ENCODE measurements around the gene MBTD1. TPM values are rescaled to one million over a fixed set of nuclear protein-coding genes. Genes with fewer than 3 reads are reported as not detected.
A peak's percentile ranks its signal among the peaks of the same experiment; 100 is the strongest.

The MBTD1 gene
- total and polyA plus RNA-seq, 2 donors, result 19.2 to 19.5 TPM

GRCh38 chr17:51258756-51259563, 889 bp downstream of the MBTD1 start:
- Histone ChIP-seq H3K36me3 (ENCODE audit: control insufficient read depth in 2 of 2, insufficient read depth in 2 of 2, low read length in 1 of 2) (peaks cover 3 to 26% of the 10 kb centered on the region in 2 donors), H3K4me1 (ENCODE audit: control insufficient read depth in 2 of 2, insufficient read depth in 2 of 2, low read length in 2 of 2) (peaks cover 27 to 28% of the 10 kb centered on the region in 2 donors), H3K27ac (ENCODE audit: low read depth in 1 of 2, low read length in 1 of 2) (peak overlapping the region; percentile 98 to 100), H3K9me3 (ENCODE audit: control insufficient read depth in 2 of 2, insufficient read depth in 1 of 2, low read length in 1 of 2) (no peaks in the 10 kb centered on the region), H3K27me3 (ENCODE audit: control insufficient read depth in 2 of 2, insufficient read depth in 1 of 2, low read length in 1 of 2) (no peaks in the 10 kb centered on the region), H3K4me3 (ENCODE audit: low read length in 2 of 2) (peak overlapping the region; percentile 84 to 95)
- DNase-seq (ENCODE audit: low read depth in 6 of 9, low spot score in 9 of 9), result peak in 4 of 9 donors; percentile 1 to 31 (median 15)
- 5% methylated on average over 18 of the region's 18 CpGs for WGBS

GRCh38 chr17:51257150-51258081, 2.4 kb downstream of the MBTD1 start:
- H3K9me3 ChIP-seq (ENCODE audit: control insufficient read depth in 2 of 2, insufficient read depth in 1 of 2, low read length in 1 of 2), result no peaks in the 10 kb centered on the region
- peaks cover 3 to 26% of the 10 kb centered on the region in 2 donors for H3K36me3 ChIP-seq (ENCODE audit: control insufficient read depth in 2 of 2, insufficient read depth in 2 of 2, low read length in 1 of 2)
- H3K4me3 ChIP-seq (ENCODE audit: low read length in 2 of 2), result no peak overlapping the region
- no peaks in the 10 kb centered on the region for H3K27me3 ChIP-seq (ENCODE audit: control insufficient read depth in 2 of 2, insufficient read depth in 1 of 2, low read length in 1 of 2)
- H3K27ac ChIP-seq (ENCODE audit: low read depth in 1 of 2, low read length in 1 of 2), result no peak overlapping the region
- no peak for DNase-seq (ENCODE audit: low read depth in 6 of 9, low spot score in 9 of 9)
- peaks cover 22 to 25% of the 10 kb centered on the region in 2 donors for H3K4me1 ChIP-seq (ENCODE audit: control insufficient read depth in 2 of 2, insufficient read depth in 2 of 2, low read length in 2 of 2)
- WGBS, result 95% methylated on average over 3 of the region's 3 CpGs

GRCh38 chr17:51256101-51256500, 3.7 kb downstream of the MBTD1 start:
- Histone ChIP-seq H3K4me1 (ENCODE audit: control insufficient read depth in 2 of 2, insufficient read depth in 2 of 2, low read length in 2 of 2) (peaks cover 11 to 12% of the 10 kb centered on the region in 2 donors), H3K36me3 (ENCODE audit: control insufficient read depth in 2 of 2, insufficient read depth in 2 of 2, low read length in 1 of 2) (peaks cover 3 to 30% of the 10 kb centered on the region in 2 donors), H3K4me3 (ENCODE audit: low read length in 2 of 2) (no peak overlapping the region), H3K27me3 (ENCODE audit: control insufficient read depth in 2 of 2, insufficient read depth in 1 of 2, low read length in 1 of 2) (no peaks in the 10 kb centered on the region), H3K27ac (ENCODE audit: low read depth in 1 of 2, low read length in 1 of 2) (no peak overlapping the region), H3K9me3 (ENCODE audit: control insufficient read depth in 2 of 2, insufficient read depth in 1 of 2, low read length in 1 of 2) (no peaks in the 10 kb centered on the region)
- DNase-seq (ENCODE audit: low read depth in 6 of 9, low spot score in 9 of 9), result no peak
- WGBS, result 99% methylated on average over 3 of the region's 3 CpGs

- Histone ChIP-seq H3K9me3 (ENCODE audit: control insufficient read depth in 2 of 2, insufficient read depth in 1 of 2, low read length in 1 of 2) (no peaks in the 10 kb centered on the region), H3K4me1 (ENCODE audit: control insufficient read depth in 2 of 2, insufficient read depth in 2 of 2, low read length in 2 of 2) (peaks cover 10 to 12% of the 10 kb centered on the region in 2 donors), H3K36me3 (ENCODE audit: control insufficient read depth in 2 of 2, insufficient read depth in 2 of 2, low read length in 1 of 2) (peaks cover 3 to 30% of the 10 kb centered on the region in 2 donors), H3K27me3 (ENCODE audit: control insufficient read depth in 2 of 2, insufficient read depth in 1 of 2, low read length in 1 of 2) (no peaks in the 10 kb centered on the region), H3K27ac (ENCODE audit: low read depth in 1 of 2, low read length in 1 of 2) (no peak overlapping the region), H3K4me3 (ENCODE audit: low read length in 2 of 2) (no peak overlapping the region)
- WGBS, result 97% methylated on average over 6 of the region's 6 CpGs
- DNase-seq (ENCODE audit: low read depth in 6 of 9, low spot score in 9 of 9), result no peak
Measured at GRCh38 chr17:51255673-51256072, 4.2 kb downstream of the MBTD1 start.

- H3K36me3 ChIP-seq (ENCODE audit: control insufficient read depth in 2 of 2, insufficient read depth in 2 of 2, low read length in 1 of 2), result peaks cover 4 to 26% of the 10 kb centered on the region in 2 donors
Measured at GRCh38 chr17:51251010-51251409, 8.8 kb downstream of the MBTD1 start.

GRCh38 chr17:51250314-51250840, 9.5 kb downstream of the MBTD1 start:
- no peak for DNase-seq (ENCODE audit: low read depth in 6 of 9, low spot score in 9 of 9)
- H3K36me3 ChIP-seq (ENCODE audit: control insufficient read depth in 2 of 2, insufficient read depth in 2 of 2, low read length in 1 of 2), result peaks cover 4 to 21% of the 10 kb centered on the region in 2 donors

More at GRCh38 chr17:51251010-51251409, 8.8 kb downstream of the MBTD1 start:
- H3K4me1 ChIP-seq (ENCODE audit: control insufficient read depth in 2 of 2, insufficient read depth in 2 of 2, low read length in 2 of 2), result peaks cover 0 to under 1% of the 10 kb centered on the region in 2 donors
- DNase-seq (ENCODE audit: low read depth in 6 of 9, low spot score in 9 of 9), result no peak
- H3K27me3 ChIP-seq (ENCODE audit: control insufficient read depth in 2 of 2, insufficient read depth in 1 of 2, low read length in 1 of 2), result no peaks in the 10 kb centered on the region
- H3K27ac ChIP-seq (ENCODE audit: low read depth in 1 of 2, low read length in 1 of 2), result no peak overlapping the region
- H3K4me3 ChIP-seq (ENCODE audit: low read length in 2 of 2), result no peak overlapping the region
- H3K9me3 ChIP-seq (ENCODE audit: control insufficient read depth in 2 of 2, insufficient read depth in 1 of 2, low read length in 1 of 2), result no peaks in the 10 kb centered on the region

GRCh38 chr17:51245535-51245934, 14.3 kb downstream of the MBTD1 start:
- no peaks in the 10 kb centered on the region for H3K27me3 ChIP-seq (ENCODE audit: control insufficient read depth in 2 of 2, insufficient read depth in 1 of 2, low read length in 1 of 2)
- no peaks in the 10 kb centered on the region for H3K4me1 ChIP-seq (ENCODE audit: control insufficient read depth in 2 of 2, insufficient read depth in 2 of 2, low read length in 2 of 2)
- no peak for DNase-seq (ENCODE audit: low read depth in 6 of 9, low spot score in 9 of 9)
- 99% methylated on average over 1 of the region's 1 CpG for WGBS
- H3K9me3 ChIP-seq (ENCODE audit: control insufficient read depth in 2 of 2, insufficient read depth in 1 of 2, low read length in 1 of 2), result no peaks in the 10 kb centered on the region
- no peak overlapping the region for H3K27ac ChIP-seq (ENCODE audit: low read depth in 1 of 2, low read length in 1 of 2)
- H3K4me3 ChIP-seq (ENCODE audit: low read length in 2 of 2), result no peak overlapping the region
- H3K36me3 ChIP-seq (ENCODE audit: control insufficient read depth in 2 of 2, insufficient read depth in 2 of 2, low read length in 1 of 2), result peaks cover 4 to 5% of the 10 kb centered on the region in 2 donors

More at GRCh38 chr17:51250314-51250840, 9.5 kb downstream of the MBTD1 start:
- Histone ChIP-seq H3K9me3 (ENCODE audit: control insufficient read depth in 2 of 2, insufficient read depth in 1 of 2, low read length in 1 of 2) (no peaks in the 10 kb centered on the region), H3K27me3 (ENCODE audit: control insufficient read depth in 2 of 2, insufficient read depth in 1 of 2, low read length in 1 of 2) (no peaks in the 10 kb centered on the region), H3K4me1 (ENCODE audit: control insufficient read depth in 2 of 2, insufficient read depth in 2 of 2, low read length in 2 of 2) (no peaks in the 10 kb centered on the region), H3K4me3 (ENCODE audit: low read length in 2 of 2) (no peak overlapping the region), H3K27ac (ENCODE audit: low read depth in 1 of 2, low read length in 1 of 2) (no peak overlapping the region)
- 98% methylated on average over 3 of the region's 3 CpGs for WGBS

- Histone ChIP-seq H3K4me1 (ENCODE audit: control insufficient read depth in 2 of 2, insufficient read depth in 2 of 2, low read length in 2 of 2) (no peaks in the 10 kb centered on the region), H3K27ac (ENCODE audit: low read depth in 1 of 2, low read length in 1 of 2) (no peak overlapping the region), H3K36me3 (ENCODE audit: control insufficient read depth in 2 of 2, insufficient read depth in 2 of 2, low read length in 1 of 2) (peaks cover 2 to 4% of the 10 kb centered on the region in 2 donors), H3K27me3 (ENCODE audit: control insufficient read depth in 2 of 2, insufficient read depth in 1 of 2, low read length in 1 of 2) (no peaks in the 10 kb centered on the region), H3K9me3 (ENCODE audit: control insufficient read depth in 2 of 2, insufficient read depth in 1 of 2, low read length in 1 of 2) (no peaks in the 10 kb centered on the region), H3K4me3 (ENCODE audit: low read length in 2 of 2) (no peak overlapping the region)
- DNase-seq (ENCODE audit: low read depth in 6 of 9, low spot score in 9 of 9), result no peak
- WGBS, result 93% methylated on average over 4 of the region's 4 CpGs
Measured at GRCh38 chr17:51244041-51244440, 15.8 kb downstream of the MBTD1 start.
